ENCODE measurements around the gene INAFM1.
A peak's percentile ranks its signal among the peaks of the same experiment; 100 is the strongest.

Gene INAFM1

GRCh38 chr19:47231215-47232054 is 43.2 kb upstream of the INAFM1 start:
- Histone ChIP-seq H3K4me3 (ENCODE audit: low read length) (peak overlapping the region; percentile 51; the same call in 1 of the 2 replicates), H3K4me2 (ENCODE audit: low read depth, low read length) (peak overlapping the region; percentile 69), H3K79me2 (ENCODE audit: low read length) (peaks cover 8% of the 10 kb centered on the region; the same call in 1 of the 2 replicates), H3K36me3 (replicated peaks; ENCODE audit: insufficient read depth, low read length) (no peaks in the 10 kb centered on the region), H3F3A (ENCODE audit: insufficient read depth, low read length) (peaks cover 44% of the 10 kb centered on the region), H2AFZ (ENCODE audit: low read length) (peak overlapping the region; percentile 78), H3K4me1 (ENCODE audit: low read length) (peaks cover 31% of the 10 kb centered on the region), H3K9ac (ENCODE audit: low read length) (peak overlapping the region; percentile 49; the same call in 1 of the 2 replicates), H3K27me3 (replicated peaks; ENCODE audit: insufficient read depth, low read length) (no peaks in the 10 kb centered on the region), H3K9me2 (replicated peaks; ENCODE audit: insufficient read depth, low read length) (no peaks in the 10 kb centered on the region), H4K20me1 (ENCODE audit: insufficient read depth, low read length) (no peaks in the 10 kb centered on the region), H3K9me3 (replicated peaks; ENCODE audit: insufficient read depth, low read length) (no peaks in the 10 kb centered on the region), H3K27ac (ENCODE audit: low read length) (peak overlapping the region; percentile 27; the same call in 1 of the 2 replicates)
- TF ChIP-seq EZH2phosphoT487 (IDR thresholded peaks at IDR 0.05; ENCODE audit: low read length), result no peak
- no peak for TF ChIP-seq CTCF (IDR thresholded peaks at IDR 0.05; ENCODE audit: low read length)
- no peak for TF ChIP-seq EZH2 (optimal IDR thresholded peaks at IDR 0.05; ENCODE audit: low read depth, low read length)
- DNase-seq, result peak; percentile 86

GRCh38 chr19:47232422-47233211 is 42.1 kb upstream of the INAFM1 start:
- 0 out of 2 replicates have a peak overlapping the region, but pooled peaks have one; percentile 17 for H2AFZ ChIP-seq (ENCODE audit: low read length)
- no peaks in the 10 kb centered on the region for H3K9me2 ChIP-seq (replicated peaks; ENCODE audit: insufficient read depth, low read length)
- H3K79me2 ChIP-seq (ENCODE audit: low read length), result peaks cover 8% of the 10 kb centered on the region; the same call in 1 of the 2 replicates
- H3K4me1 ChIP-seq (ENCODE audit: low read length), result peaks cover 30% of the 10 kb centered on the region
- H3K36me3 ChIP-seq (replicated peaks; ENCODE audit: insufficient read depth, low read length), result no peaks in the 10 kb centered on the region
- DNase-seq, result no peak
- peak overlapping the region; percentile 2; the same call in 1 of the 2 replicates for H3K27ac ChIP-seq (ENCODE audit: low read length)
- no peaks in the 10 kb centered on the region for H3K27me3 ChIP-seq (replicated peaks; ENCODE audit: insufficient read depth, low read length)
- H3K4me2 ChIP-seq (ENCODE audit: low read depth, low read length), result no peak overlapping the region
- H3K9ac ChIP-seq (ENCODE audit: low read length), result no peak overlapping the region
- TF ChIP-seq CTCF (IDR thresholded peaks at IDR 0.05; ENCODE audit: low read length), result no peak
- no peak for TF ChIP-seq EZH2phosphoT487 (IDR thresholded peaks at IDR 0.05; ENCODE audit: low read length)
- no peak for TF ChIP-seq EZH2 (optimal IDR thresholded peaks at IDR 0.05; ENCODE audit: low read depth, low read length)
- H3K9me3 ChIP-seq (replicated peaks; ENCODE audit: insufficient read depth, low read length), result no peaks in the 10 kb centered on the region
- no peaks in the 10 kb centered on the region for H4K20me1 ChIP-seq (ENCODE audit: insufficient read depth, low read length)
- no peak overlapping the region for H3K4me3 ChIP-seq (ENCODE audit: low read length)
- H3F3A ChIP-seq (ENCODE audit: insufficient read depth, low read length), result peaks cover 35% of the 10 kb centered on the region

GRCh38 chr19:47236072-47236675 is 38.5 kb upstream of the INAFM1 start:
- DNase-seq, result no peak
- H3K79me2 ChIP-seq (ENCODE audit: low read length), result no peaks in the 10 kb centered on the region
- TF ChIP-seq CTCF (IDR thresholded peaks at IDR 0.05; ENCODE audit: low read length), result no peak
- no peak for TF ChIP-seq EZH2phosphoT487 (IDR thresholded peaks at IDR 0.05; ENCODE audit: low read length)
- TF ChIP-seq EZH2 (optimal IDR thresholded peaks at IDR 0.05; ENCODE audit: low read depth, low read length), result no peak
- H3K9me2 ChIP-seq (replicated peaks; ENCODE audit: insufficient read depth, low read length), result no peaks in the 10 kb centered on the region
- H3K4me2 ChIP-seq (ENCODE audit: low read depth, low read length), result no peak overlapping the region
- peaks cover 27% of the 10 kb centered on the region for H3K4me1 ChIP-seq (ENCODE audit: low read length)
- H3K36me3 ChIP-seq (replicated peaks; ENCODE audit: insufficient read depth, low read length), result no peaks in the 10 kb centered on the region
- no peak overlapping the region for H2AFZ ChIP-seq (ENCODE audit: low read length)
- no peak overlapping the region for H3K27ac ChIP-seq (ENCODE audit: low read length)
- H3F3A ChIP-seq (ENCODE audit: insufficient read depth, low read length), result peaks cover 25% of the 10 kb centered on the region
- no peak overlapping the region for H3K4me3 ChIP-seq (ENCODE audit: low read length)
- H3K9ac ChIP-seq (ENCODE audit: low read length), result no peak overlapping the region
- H3K27me3 ChIP-seq (replicated peaks; ENCODE audit: insufficient read depth, low read length), result no peaks in the 10 kb centered on the region
- no peaks in the 10 kb centered on the region for H4K20me1 ChIP-seq (ENCODE audit: insufficient read depth, low read length)
- H3K9me3 ChIP-seq (replicated peaks; ENCODE audit: insufficient read depth, low read length), result no peaks in the 10 kb centered on the region

All from MM.1S (cell line).